NCI-H510A treated with DMSO at 0.1 percent for 48 hours (cell line): ENCODE measurements around the gene ATG7.

Experiments used
- DNase-seq: peaks from one replicate; lab custom pipeline; 2025; lab: John Stamatoyannopoulos, UW

The ATG7 gene

DNA sequence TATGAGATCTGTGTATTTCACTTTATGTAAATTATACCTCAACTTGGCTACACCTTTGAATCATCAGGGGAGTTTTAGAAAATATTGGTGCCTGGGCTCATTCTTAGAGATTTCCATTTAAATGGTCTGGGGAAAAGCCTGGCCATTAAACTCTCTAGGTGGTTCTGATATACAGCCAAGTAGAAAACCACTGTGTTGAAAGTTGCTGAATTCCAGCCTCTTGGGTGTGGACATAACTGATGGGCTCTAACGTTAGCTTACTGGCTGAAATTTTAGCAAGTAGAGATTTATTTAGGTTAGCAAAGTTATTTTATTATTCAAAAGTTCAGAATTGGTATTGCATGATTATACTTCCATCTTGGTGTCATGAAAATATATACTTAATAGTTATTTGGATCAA is 84.1 kb downstream of the ATG7 start:
- DNase-seq, result no peak

DNA sequence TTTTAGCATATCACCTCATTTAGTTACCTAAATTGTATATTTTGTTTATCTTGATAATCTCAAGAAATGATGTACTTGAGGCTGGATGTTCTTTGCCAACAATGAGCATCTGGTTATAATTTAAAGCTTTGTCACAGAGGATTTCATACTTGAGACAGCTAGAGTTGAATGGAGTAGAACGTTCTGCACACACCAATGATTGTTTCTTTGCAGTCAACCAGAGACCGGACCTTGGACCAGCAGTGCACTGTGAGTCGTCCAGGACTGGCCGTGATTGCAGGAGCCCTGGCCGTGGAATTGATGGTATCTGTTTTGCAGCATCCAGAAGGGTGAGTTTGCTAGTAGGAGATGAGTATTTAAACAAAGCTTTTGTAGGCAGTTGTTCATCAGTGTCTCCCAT is 90.4 kb downstream of the ATG7 start:
- no peak for DNase-seq

DNA sequence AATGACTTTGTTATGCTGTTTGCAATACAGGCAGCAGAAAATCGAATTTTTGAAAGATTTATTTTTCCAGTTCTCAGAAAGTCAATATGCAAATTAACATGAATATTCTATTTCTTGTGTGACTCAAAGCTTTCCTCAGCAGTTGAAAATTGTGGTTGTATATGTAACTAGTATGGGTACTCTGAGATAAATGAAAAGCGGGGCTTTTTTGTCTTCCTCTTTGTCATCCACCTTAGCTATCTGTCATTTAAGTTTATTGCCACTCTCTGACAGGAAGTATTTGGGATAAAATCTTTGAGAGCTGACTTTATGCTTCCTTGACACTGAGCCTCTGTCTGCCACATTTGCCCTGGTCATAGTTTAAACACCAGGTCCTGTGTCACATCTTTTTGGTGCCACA is 91.5 kb downstream of the ATG7 start:
- DNase-seq, result no peak

DNA sequence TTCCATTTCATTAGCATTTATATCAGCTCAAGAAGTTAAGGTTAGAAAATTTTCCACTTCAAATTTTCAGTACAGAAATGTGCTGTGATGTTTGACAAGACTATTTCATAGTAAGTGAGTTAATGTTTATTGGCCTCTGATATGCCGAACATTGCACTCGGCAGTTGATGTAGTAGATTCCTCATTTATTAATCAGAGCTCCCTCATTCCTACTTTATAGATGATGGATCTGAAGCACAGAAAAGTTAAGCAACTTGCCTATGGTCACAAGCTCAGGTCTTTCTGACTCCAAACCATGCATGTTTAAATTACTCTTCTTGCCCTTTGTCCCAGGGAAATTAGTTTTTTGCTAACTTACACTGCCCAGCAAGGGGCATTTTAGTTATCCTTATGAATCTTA is 92.0 kb downstream of the ATG7 start:
- DNase-seq, result no peak

DNA sequence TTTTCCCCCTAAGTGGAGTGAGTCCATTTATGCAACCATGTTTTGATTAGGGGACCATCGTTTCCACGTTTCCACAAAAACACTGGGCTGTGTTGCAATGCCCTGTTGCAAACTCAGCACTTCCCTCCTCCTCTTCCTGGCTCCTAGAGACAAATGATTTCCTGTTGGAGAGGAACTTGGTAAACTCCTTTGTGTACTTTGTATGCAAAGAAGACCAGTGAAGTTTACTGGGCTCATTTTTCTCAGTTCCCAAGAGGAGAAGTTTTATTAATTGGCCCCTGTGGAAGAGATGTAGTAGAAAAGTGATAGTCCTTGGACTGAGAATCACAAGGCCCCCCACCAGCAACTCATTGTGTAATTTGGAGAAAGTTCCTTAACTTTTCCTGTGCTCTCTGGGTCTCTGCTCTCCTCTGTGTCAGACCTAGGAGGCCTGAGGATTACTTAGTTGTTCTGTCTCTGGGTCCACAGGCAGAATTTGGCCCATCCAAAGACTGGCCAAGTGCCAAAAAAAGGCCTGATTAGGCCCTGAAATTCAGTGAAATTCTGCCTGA is 95.0 kb downstream of the ATG7 start:
- no peak for DNase-seq

DNA sequence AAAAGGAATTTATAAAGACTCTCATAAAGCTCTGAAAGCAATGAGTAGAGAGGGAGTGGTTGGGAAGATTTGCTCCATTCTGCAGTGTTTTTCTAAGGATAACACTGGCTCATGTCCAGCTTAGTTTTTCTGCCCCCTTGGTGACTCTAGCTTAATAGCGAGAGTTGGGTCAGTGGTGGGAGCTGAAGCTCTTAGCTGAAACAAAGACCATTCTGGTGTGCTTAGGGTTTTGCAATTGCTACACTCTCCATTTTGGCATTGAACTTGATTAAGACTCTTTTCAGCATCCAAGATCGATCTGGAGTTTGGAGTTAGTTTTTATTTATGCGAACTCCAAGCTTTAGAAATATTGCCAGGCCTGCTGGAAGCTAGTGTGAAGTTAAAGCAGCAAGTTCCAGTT is 98.0 kb downstream of the ATG7 start:
- DNase-seq, result no peak

DNA sequence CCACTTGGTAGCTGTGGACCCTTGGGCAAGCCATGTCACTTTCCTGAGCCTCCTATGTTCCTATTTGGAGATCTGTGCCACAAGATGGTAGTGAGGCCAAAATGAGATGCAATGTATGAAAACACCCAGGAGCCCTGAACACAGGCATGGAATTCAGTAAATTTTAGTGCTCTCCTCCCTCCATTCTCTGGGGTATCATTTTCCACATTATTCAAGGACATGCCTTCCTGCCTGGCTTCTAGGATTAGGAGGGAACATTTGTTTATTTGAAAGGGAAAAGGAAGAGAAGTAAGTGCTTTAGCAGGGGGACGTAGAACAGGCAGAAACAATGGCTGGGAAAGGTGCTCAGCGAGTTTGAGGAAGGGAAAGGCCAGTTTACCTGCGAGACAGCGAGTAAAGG is 98.8 kb downstream of the ATG7 start:
- DNase-seq, result no peak

DNA sequence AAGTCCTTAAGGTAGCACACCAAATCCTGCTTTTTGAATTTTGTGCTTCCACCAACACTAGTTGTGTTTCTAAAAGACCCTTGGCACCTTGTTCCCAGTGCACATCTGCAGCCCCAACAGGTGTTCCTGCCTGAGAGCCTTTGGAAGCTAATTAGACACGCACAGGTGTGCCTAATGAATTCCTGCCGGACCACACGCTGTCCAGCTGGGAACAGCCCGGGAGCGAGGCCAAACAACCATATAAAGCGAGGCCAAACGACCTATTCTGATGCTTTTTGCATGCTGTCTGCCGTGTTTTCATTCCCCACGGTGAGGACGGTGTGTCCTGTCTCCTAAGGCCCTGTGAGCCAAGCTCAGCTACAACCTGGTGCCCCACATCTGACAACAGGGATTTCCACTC is 99.5 kb downstream of the ATG7 start:
- DNase-seq, result no peak

DNA sequence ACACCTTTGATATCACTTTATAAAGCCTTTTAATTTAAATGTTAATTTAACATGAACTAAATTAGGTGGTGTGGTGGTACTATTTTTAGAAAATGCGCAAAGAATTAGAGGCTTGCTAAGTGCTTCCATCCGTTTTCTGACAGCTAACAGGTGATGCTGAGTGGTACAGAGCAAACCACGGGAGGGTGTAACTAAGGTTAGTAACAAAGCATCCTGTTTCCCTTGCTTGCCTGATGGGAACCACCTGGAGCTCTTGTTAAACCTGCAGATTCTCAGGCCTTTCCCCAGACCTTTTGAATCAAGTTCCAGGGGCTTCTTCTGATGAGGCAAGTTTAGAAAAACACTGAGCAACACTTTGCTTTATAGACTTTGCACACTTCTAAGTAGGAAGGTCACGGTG is 101.0 kb downstream of the ATG7 start:
- peak; percentile 45 for DNase-seq

DNA sequence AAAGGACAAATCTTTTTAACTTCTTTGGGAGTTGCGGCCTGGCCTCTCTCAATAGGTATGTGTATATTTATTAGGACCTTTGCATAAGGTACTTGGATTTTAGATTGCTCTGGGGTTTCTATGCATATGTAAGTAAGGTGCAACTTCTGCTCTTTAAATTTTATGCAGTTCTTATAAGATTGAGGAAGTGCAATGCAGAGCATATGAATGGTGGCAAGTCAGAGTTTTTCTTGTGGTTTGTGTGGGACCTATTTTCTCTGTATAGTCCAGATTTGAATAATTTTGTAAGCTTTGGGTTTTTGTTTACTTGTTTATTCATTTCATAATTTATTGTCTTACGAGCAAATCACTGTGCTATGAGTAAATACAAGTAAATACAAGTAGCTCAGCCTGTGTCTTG is 101.5 kb downstream of the ATG7 start:
- DNase-seq, result no peak

DNA sequence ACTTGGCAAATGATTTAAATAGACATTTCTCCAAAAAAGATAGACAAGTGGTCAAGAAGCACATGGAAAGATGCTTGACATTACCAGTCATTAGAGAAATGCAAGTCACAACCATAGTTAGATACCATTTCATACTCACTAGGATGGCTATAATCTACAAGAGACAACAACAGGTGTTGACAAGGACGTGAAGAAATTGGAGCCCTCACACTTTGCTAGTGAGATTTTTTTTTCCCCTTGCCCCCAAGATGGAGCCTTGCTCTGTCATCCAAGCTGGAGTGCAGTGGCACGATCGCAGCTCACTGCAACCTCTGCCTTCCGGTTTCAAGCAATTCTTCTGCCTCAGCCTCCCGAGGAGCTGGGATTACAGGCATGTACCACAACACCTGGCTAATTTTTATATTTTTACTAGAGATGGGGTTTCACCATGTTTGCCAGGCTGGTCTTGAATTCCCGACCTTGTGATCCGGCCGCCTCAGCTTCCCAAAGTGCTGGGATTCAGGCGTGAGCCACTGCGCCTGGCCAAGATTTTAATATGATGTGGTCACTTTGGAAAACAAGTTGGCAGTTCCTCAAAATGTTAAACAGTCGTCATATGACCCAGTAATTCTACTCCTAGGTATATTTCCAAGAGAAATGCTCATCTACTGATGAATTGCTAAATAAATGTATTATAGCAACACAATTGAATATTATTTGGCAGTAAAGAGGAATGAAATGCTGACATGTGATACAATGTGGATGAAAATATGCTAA is 103.3 kb downstream of the ATG7 start:
- no peak for DNase-seq

DNA sequence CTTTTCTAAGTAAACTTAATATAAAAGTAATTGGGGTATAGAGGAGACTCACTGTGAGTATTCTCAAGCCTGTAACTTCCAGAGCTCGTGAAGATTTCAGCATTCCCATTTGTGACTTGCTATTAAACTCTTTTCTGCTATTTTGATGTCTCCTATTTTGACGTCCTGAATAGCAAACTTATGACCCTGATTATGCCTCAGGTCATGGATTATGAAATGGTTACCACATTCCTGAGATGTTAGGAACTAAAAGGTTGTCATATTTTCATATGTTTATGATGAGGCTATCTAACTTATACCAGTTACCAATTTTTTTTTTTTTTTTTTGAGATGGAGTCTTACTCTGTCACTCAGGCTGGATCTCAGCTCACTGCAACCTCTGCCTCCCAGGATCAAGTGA is 105.5 kb downstream of the ATG7 start:
- no peak for DNase-seq

DNA sequence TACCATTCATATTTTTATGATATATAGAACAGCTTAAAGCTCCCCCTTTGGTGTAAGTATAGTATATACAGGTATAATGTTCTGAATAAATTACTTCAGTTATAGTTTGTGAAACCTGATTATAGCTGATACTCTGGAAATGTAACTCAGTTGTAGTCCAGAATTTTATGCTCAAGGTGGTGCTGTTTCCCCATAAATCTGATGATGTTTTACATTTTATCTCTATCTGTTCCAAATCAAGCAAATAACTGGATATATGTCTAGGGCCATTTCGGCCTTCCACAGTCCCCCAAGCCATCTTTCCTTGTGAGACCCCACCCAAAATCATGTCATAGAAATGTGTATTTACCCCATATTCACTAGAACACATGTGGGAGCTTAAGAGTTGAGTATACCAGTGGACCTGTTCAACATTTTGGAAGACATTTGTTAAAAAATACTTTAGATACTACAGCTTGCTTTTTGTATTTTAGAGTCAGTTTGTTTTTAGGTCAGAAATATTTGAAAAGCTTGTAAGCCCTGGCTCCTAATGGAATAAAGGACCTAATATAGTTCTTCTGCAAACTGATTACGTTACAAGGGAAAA is 107.1 kb downstream of the ATG7 start:
- peak; percentile 47 for DNase-seq

DNA sequence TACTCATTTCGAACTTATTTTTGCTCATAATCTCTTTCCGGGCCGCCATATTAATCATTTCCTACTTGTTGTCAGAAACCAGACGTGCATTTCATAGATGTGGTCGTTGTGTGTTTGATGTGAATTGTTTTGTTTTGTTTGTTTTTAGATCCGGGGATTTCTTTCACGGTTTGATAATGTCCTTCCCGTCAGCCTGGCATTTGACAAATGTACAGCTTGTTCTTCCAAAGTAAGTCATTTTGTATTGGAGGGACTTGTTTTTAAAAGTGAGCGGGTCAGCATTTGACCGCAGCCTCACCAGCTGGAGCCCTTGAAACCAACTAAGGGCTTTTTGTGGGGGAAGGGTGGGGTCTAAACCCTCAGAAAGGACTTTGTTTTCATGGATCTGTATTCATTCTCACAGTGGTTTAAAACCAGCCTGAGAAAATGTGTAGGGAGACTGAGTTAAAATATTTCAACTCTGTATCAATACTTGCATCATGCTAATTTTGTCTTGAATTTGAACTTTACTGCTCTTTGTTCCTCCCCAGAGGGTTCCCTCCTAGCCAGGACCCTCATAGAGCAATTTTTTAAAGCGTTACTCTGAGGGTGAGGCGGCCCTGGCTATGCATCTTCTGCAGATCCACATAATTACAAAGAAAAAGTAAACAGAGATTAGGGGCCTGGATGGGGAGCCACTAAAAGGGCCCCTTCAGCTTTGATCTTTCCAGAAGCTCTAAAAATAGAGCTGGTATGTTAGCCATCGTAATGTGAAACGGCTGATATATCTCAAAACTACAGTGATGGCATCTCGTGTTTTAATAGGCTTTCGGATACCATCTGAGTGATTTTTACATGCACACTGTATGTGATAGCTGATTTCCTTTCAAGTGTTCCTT is 107.9 kb downstream of the ATG7 start:
- DNase-seq, result no peak

DNA sequence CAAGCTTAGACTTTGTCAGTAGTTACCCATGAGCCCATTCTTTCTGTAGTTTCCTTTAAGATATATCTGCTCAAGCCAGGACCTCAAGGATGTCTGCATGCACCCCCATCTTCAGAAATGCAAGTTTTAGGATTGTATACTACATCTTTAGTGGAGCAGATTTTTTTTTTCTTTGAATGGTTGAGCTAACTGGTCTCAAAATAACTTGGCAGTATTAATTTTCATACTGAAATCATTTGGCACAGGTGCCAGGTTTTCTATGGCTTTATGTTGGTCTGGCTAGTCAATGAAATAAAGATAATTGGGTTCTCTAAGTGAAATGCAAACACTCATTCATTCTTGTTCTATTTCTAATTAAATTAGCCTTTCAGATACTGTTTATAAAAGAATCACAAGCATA is 108.9 kb downstream of the ATG7 start:
- DNase-seq, result no peak

DNA sequence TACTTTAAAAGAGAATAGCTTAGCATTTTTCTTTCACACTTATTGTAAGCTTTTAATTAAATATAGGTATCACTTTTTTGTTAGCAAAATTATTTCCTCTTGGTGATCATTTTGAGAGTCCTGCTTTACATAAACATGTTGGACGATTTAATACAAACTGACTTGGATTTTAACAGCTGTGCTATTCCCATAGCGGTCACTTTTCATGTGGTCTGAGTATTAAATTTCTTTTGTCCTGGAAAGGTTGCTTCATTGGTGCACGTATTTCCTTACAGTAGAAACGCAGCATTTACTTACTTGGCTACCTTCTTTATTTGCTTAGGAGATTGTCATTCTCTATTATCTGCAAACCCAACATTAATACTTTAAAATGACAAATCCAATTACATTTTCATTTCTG is 109.4 kb downstream of the ATG7 start:
- DNase-seq, result peak; percentile 12

DNA sequence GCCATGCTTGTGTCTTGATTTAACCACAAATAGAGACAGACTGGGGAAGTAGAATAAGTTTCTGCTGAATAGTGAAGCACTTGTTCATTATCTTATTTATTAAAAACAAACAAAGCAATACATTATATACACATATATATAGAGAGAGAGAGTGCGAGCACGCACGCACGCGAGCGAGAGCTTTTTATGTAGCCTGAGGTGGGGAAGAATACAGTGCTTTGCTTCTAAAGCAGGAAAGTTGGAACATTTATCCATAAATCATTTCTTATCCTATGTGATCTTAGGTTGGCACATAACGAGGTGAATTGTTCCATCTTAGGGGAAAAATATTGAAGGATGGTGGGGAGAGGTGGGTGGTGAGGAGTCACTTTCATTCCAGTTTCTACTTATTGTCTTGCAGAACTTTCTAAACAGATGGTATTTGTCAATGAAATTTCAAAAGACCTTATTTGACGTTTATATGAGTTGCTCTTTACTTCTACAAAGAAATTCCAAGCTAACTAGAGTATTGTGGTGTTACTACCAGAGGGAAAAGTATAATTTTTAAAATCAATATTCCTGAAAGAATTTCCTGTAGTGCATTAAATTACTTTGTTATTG is 110.0 kb downstream of the ATG7 start:
- DNase-seq, result no peak

DNA sequence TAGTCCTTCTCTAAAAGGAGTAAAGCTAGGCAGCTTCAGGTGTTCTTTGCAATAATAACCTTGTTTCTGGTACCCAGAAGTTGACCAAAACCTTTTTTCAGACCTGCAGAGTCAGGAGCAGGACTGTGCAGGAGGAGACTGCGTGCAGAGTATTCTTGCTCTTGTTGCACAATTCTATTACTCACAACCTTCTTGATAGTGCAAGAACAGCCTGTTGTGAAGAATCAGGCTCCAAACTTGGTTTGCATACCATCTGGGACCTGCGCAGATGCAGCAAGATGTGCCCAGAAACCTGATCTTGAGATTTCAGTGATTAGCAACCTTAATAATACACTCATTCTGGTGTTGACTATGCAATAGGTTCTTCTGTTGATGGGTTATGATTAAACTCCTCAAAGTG is 111.9 kb downstream of the ATG7 start:
- no peak for DNase-seq

DNA sequence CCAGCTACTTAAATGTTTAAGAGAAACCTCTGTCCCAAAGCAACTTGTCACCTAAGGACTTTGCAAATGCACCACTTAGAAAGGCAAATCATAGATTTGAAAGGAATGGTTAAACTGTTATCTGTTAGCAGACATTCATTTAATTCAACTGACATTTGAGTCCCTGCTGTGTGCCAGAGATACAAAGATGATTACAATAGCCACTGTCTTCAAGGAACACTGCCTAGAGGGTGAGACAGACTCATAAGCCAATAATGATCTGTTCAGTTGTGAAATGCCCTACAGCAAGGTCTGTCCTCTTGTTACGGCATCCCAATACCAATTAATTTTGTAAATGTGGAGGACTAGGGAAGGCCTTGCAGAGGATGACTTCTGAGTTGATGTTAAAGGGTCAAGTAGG is 113.1 kb downstream of the ATG7 start:
- DNase-seq, result no peak

DNA sequence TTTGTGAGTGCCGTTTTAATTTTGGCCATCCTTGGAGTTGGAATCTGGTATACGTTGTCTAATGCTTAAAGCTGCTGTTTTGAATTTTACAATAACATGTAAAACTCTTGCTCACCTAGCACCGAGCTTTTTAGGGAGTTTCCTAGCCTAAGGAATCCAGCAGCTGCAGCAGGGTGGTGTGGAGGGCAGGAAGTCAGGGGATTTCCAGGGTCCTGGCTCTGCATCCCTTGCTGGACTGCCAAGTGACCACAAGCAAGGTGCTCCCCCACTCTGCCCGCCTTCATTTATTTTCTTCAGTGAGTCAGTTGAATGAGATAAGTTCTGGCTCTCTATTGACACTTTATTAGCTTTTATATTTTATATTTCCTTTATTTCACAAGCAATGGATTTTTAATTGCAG is 113.7 kb downstream of the ATG7 start:
- no peak for DNase-seq

DNA sequence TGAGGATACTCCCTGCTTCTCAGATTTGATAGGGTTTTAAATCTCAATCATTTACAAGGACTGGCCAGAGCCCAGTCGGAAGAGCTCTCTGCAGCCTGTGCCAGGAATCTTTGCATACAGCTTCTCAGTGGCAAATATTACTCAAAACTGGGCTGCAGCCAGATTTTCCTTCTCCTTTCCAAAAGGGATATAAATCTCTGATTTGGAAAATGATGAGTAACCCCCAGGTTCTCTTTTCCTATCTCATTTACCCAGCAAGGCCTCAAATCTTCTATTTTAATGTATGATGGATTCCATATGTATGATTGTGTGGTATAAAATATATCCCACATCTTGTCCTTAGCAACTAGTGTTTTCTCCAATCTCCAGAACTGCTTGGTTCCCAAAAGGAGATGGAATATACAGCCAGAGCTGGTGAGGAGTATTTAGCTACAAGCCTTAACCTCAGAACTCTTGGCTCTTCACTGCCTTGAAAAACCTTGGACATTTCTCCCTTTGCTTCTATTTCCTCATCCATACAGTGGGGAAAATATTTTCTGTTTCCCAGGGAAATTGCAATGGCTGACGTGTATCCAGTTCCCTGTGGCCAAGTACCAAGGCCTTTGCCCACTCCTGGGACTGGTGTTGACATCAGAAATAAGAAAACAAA is 114.4 kb downstream of the ATG7 start:
- DNase-seq, result no peak
